ENCODE results near the gene ENTR1.

The ENTR1 gene

GRCh38 chr9:136418182-136419091 lies 8.0 kb upstream of the ENTR1 start:
- Histone ChIP-seq H3K27ac (no peak overlapping the region), H3K36me3 (peaks cover 84% of the 10 kb centered on the region)

GRCh38 chr9:136416914-136417313 lies 6.5 kb upstream of the ENTR1 start:
- no peak for DNase-seq
- TF ChIP-seq CTCF (IDR thresholded peaks at IDR 0.05; ENCODE audit: low read depth, low read length) = no peak
- Histone ChIP-seq H3K9me3 (ENCODE audit: severe bottlenecking) (no peaks in the 10 kb centered on the region), H3K4me3 (ENCODE audit: low read depth, low read length) (no peak overlapping the region), H3K36me3 (peaks cover 81% of the 10 kb centered on the region), H3K27ac (no peak overlapping the region), H3K27me3 (ENCODE audit: insufficient read depth, low read depth, severe bottlenecking) (no peaks in the 10 kb centered on the region)

More at GRCh38 chr9:136418182-136419091, 8.0 kb upstream of the ENTR1 start:
- TF ChIP-seq CTCF (IDR thresholded peaks at IDR 0.05; ENCODE audit: low read depth, low read length) = no peak
- no peak overlapping the region for H3K4me3 ChIP-seq (ENCODE audit: low read depth, low read length)
- no peak for DNase-seq
- no peaks in the 10 kb centered on the region for H3K9me3 ChIP-seq (ENCODE audit: severe bottlenecking)
- H3K27me3 ChIP-seq (ENCODE audit: insufficient read depth, low read depth, severe bottlenecking) = no peaks in the 10 kb centered on the region

GRCh38 chr9:136416427-136416826 lies 6.0 kb upstream of the ENTR1 start:
- no peak for TF ChIP-seq CTCF (IDR thresholded peaks at IDR 0.05; ENCODE audit: low read depth, low read length)
- no peak overlapping the region for H3K27ac ChIP-seq
- H3K36me3 ChIP-seq = peaks cover 78% of the 10 kb centered on the region
- H3K4me3 ChIP-seq (ENCODE audit: low read depth, low read length) = no peak overlapping the region
- DNase-seq = no peak
- H3K9me3 ChIP-seq (ENCODE audit: severe bottlenecking) = no peaks in the 10 kb centered on the region
- no peaks in the 10 kb centered on the region for H3K27me3 ChIP-seq (ENCODE audit: insufficient read depth, low read depth, severe bottlenecking)

- Histone ChIP-seq H3K27ac (no peak overlapping the region), H3K27me3 (ENCODE audit: insufficient read depth, low read depth, severe bottlenecking) (no peaks in the 10 kb centered on the region), H3K9me3 (ENCODE audit: severe bottlenecking) (no peaks in the 10 kb centered on the region), H3K36me3 (peaks cover 55% of the 10 kb centered on the region), H3K4me3 (ENCODE audit: low read depth, low read length) (no peak overlapping the region)
- no peak for TF ChIP-seq CTCF (IDR thresholded peaks at IDR 0.05; ENCODE audit: low read depth, low read length)
- DNase-seq = no peak
Observed at GRCh38 chr9:136412962-136413361, 2.5 kb upstream of the ENTR1 start.

GRCh38 chr9:136411378-136411777 lies 964 bp upstream of the ENTR1 start:
- no peak for DNase-seq
- H3K9me3 ChIP-seq (ENCODE audit: severe bottlenecking) = no peaks in the 10 kb centered on the region
- no peak for TF ChIP-seq CTCF (IDR thresholded peaks at IDR 0.05; ENCODE audit: low read depth, low read length)
- H3K4me3 ChIP-seq (ENCODE audit: low read depth, low read length) = peak overlapping the region; percentile 66
- no peak overlapping the region for H3K27ac ChIP-seq
- no peaks in the 10 kb centered on the region for H3K27me3 ChIP-seq (ENCODE audit: insufficient read depth, low read depth, severe bottlenecking)
- peaks cover 60% of the 10 kb centered on the region for H3K36me3 ChIP-seq

All from WERI-Rb-1 (cell line).